NCI-H1417 treated with DMSO at 0.1 percent for 48 hours (cell line): ENCODE data around the gene FAH.
"Not testable (repeated sequence)": the region's sequence is repeated elsewhere in the genome, so short reads cannot be mapped to it uniquely, and the experiment has no call there.

ENCODE experiments used
- DNase-seq: peaks from one replicate; lab custom pipeline; 2025; lab: John Stamatoyannopoulos, UW

The FAH gene

GRCh38 chr15:80151576-80151975 is 1.2 kb upstream of the FAH start:
- DNase-seq = no peak

DNA sequence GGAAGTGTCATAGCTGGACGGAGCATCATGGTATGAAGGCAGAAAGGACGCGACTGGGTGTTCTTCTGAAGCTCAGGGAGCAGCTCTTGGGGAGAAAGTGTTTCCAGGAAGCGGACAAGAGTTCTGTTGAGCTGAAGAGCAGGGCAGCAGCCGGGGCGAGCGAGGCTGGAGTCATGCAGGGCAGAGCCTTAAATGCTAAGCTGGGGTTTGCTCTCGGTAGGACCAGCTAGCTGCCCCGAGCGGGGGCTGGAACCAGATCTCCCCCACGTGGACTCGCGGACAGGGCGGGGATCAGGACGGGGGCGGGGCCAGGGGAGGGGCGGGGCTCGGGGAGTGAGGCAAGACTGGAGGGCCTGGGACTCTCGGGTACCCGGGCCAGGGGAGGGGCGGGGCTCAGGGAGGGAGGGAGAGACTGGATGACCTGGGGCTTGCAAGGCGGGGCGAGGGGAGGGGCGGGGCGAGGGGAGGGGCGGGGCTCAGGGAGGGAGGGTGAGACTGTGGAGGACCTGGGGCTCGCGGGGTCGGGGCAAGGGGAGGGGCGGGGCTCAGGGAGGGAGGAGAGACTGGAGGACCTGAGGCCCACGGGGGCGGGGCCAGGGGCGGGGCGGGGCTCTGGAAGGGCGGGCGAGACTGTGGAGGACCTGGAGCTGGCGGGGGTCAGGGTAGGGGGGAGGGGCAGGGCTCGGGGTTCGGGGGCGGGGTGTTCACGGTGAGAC is 461 bp upstream of the FAH start:
- peak; percentile 25 for DNase-seq

DNA sequence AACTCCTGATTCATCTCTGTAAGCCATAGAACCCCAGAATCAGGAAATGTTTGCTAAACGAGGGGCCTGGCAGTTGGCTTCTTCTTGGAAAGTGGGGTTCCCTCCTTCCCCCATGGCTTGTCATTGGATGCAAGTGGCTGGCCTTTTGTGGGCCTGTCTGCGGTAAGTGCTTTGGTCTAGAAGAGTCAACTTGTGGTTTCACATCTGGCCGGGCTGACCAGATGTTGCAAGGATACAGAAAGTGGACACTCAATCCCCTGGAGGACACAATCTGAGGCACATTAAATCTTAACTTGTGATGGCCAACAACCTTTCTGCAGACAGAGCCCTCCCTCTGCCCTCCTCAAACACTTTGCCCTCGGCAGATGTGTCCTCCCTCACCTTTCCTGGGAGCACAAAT is 1.1 kb downstream of the FAH start:
- no peak for DNase-seq

- DNase-seq = no peak
Observed at GRCh38 chr15:80154336-80154735, 1.5 kb downstream of the FAH start.

DNA sequence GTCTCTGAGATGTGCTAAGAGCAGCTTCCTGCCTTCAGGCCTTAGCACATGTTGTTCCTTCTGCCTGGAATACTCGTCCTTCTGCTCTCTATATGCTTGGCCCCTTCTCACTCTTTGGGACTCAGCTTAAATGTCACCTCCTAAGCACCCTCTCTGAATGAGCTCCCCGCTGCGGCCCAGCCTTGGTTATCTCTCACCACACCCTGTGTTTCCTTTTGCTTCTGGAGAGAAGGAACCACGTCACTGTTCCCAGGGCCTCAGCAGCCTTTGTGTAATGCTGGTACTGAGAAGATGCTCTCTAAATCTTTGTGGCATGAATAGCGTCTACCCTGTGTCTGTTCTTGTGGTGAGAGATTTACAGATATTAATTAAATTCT is 2.2 kb downstream of the FAH start:
- no peak for DNase-seq

GRCh38 chr15:80155378-80156175 is 2.8 kb downstream of the FAH start:
- DNase-seq = not testable (repeated sequence)

DNA sequence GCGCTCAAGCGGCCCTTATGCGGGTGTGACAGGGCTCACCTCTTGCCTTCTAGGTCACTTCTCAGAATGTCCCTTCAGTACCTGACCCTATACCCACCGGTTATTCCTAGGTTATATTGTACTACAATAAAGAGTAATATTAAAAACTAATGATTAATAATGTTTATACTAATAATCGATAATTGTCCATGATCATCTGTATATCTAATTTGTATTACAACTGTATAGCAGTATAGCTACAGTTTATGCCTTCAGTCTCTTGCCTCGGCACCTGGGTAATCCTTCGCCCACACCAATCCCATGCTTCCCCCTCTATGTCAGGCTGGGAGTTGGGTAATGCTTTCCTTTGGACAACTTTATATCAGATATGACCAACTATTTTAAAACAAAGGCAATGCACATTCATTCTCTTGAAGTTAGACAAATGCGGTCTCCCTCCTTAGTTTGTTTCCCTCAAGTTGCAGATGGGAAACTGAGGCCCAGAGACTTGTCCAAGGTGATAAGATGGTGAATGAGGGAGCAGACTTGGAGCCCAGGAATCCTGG is 3.4 kb downstream of the FAH start:
- DNase-seq = no peak

- DNase-seq = no peak
Observed at GRCh38 chr15:80157215-80157614, 4.4 kb downstream of the FAH start.

DNA sequence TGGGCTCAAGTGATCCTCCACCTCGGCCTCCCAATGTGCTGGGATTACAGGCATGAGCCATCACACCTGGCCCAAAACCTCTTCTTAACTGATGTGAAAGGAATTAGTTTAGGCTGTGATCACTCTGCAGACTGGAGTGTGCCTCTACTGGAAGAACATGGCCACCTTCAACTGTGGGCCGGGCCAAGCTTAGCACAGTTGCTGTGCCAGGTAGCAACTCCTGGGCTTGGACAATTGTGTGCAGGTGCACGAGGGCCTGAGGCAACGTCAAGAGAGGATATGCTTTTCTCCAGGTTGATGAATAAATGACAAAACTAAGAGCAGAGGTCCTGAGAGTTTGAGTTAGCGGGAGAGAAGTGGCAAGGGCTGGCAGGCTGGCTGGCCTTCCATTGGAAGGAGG is 6.5 kb downstream of the FAH start:
- DNase-seq = no peak

DNA sequence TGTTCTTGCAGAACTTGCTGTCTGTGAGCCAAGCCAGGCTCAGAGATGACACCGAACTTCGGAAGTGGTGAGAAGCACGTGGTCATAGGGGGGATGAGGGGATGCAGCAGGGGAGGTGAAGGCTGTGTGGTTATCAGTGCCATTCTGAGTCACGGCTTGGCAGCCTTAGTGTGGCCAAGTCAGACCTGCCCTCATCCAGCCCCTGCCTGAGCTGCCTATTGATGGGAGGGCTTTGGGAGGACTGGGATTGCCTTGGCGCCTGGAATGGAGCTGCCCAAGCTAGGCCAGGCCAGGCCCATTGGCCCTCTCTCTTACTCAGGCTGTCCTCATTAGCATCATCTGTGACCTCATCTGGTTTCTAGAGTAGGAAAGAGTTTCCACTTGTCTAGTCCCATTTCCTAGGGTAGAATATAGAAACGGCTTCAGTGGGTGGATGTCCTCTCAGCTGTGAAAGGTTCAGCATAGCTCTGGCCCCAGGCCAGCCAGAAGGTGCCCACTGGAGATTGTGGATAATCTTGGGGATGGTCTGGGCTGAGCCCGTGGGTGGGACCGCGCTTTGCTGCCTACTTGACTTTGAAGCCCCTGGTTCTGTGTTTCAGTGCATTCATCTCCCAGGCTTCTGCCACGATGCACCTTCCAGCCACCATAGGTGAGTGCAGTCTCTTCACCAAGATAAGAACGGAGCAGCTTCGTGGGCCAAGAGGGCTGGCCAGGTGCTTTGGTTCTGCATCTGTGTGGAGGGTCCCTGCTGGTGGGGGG is 7.2 kb downstream of the FAH start:
- no peak for DNase-seq

DNA sequence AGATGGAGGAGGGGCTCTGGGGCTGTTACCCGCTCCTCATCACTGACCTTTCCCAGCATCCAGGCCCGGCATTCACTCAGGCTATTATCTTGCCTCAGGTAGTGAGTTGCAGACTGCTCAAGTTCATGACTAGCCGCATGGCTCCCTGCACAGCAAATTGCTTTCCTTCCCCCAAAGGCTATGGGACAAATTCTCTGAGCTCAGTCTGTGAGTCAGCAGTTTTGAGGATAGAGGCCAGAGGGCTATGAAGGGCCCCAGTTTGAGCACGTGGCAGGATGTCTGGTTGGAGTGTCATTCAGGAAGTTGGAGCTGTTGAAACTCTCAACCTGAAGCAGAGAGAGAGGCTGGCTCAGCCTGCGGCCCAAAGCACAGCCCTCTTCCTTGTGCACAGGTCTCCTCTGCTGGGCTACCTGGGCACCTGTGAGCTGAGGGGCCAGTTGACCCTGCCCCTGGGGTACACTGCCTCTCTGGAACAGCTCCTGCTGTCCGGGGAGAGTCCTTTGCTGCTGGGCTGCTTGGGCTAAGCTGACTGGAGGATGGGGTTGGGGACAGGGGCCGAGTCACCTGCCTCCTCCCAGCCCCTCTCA is 7.9 kb downstream of the FAH start:
- DNase-seq = no peak

DNA sequence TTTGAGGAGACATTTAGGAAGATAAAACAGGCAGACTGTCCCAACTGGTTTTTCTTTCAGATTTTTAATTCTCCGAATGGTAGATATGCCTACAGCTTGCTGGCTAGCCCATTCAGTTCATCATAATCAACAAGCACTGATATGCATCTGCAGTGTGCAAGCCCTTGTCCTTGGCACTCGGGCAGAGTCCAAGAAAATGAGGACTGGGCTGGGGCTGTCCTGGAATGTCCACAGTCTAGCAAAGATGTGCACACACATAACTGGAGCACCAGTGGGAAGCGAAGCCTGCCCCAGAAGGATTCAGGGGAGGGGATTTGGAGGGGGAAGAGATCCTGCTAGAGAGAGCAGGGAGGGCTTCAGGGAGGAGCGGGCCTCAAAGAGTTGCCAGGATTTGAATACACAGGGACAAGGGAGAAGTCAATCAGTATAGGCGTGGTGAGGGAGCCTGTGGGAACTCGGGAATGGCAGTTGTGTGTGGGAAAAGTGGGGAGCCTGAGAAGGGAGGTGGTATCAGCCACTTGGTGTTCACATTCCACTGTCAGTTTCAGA is 8.7 kb downstream of the FAH start:
- DNase-seq = no peak

- DNase-seq = no peak
Observed at GRCh38 chr15:80162059-80162554, 9.3 kb downstream of the FAH start.

- no peak for DNase-seq
Observed at GRCh38 chr15:80163217-80163616, 10.4 kb downstream of the FAH start.

- no peak for DNase-seq
Observed at GRCh38 chr15:80163897-80164296, 11.1 kb downstream of the FAH start.

DNA sequence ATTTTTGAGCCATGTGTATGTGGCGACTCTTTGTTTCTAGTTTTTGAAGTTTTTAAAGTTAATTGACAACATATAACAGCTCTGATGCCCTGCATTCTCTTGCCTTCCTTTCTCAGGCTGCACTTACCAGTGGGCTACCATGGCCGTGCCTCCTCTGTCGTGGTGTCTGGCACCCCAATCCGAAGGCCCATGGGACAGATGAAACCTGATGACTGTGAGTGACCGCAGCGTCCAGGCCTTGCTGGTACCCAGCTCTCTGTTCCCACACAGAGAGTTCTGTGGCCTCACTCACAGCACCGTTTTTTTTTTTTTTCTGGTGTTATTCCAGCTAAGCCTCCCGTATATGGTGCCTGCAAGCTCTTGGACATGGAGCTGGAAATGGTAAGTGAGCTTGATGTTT is 15.1 kb downstream of the FAH start:
- DNase-seq = no peak

DNA sequence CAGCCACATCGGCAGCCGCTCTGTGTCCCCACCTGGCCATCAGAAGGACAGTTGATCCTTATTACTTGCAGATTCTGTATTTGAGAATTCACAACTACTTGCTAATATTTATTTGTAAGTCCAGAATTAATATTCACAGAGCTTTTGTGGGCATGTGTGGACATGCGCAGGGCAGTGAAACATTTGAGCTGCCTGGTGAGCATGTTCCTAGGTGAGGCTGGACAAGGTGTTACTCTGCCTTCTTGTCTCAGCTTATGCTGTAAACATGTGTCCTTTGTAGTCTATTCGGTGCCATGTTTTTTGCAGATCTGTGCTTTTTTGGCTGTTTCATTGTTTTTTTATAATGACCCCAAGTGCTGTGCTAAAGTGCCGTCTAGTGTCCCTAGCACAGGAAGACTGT is 15.6 kb downstream of the FAH start:
- DNase-seq = no peak

GRCh38 chr15:80169768-80170357 is 17.1 kb downstream of the FAH start:
- no peak for DNase-seq

DNA sequence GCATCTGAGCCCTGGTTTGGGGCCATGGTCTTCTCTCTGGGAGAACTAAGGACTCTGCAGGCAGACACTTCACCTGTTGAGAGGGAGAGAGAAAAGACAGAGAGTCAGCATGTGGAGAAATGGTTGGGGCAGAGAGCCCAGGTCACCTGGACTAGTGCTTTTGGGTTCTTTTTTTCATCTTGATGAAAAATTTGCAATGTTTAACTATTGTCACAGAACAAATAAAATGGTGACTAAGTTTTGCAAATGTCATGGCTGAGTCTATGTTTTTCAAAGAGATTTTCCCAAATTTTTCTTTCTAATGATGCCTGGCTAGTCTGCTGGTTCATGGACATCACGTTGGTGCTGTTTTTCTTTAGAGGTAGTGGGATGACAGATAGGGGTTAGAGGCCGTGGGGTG is 17.8 kb downstream of the FAH start:
- no peak for DNase-seq

DNA sequence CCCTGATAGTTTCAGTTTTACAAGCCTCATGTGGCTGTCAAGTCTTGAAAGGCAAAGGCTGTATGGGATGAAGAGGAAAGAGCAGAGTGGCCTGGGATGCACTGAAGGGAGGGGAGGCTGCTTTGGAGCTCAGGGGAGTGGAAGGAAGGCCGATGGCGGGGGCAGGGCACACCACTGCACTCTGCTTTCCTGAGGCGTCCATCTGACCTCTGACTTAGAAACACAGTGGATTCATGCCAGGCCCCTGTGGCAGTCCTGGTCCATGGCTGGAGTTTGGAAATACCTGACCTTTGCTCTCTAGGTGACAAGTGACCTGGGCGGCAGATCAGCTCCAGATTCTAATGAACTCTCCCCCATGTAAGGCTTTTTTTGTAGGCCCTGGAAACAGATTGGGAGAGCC is 19.0 kb downstream of the FAH start:
- no peak for DNase-seq

DNA sequence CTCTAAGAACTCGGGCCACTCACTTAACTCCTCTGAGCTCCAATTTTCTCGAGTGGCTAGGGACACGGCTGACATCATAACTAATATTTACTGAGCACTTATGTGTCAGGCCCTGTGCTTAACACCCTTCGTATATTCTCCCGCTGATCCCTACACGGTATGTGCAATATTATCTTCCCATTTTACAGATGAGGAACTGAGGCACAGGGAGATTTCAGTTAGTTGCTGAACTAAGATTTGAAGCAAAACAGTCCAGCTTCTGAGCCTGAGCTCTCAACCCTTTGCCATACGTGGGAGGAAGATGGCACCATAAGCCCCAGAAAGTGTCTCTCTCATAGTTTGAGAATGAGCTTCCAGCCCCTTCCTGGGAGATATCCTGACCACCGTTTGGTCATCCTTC is 19.6 kb downstream of the FAH start:
- DNase-seq = no peak
